Measurements from ENCODE around the gene AKAP12.

- TF ChIP-seq, protein P1, sequence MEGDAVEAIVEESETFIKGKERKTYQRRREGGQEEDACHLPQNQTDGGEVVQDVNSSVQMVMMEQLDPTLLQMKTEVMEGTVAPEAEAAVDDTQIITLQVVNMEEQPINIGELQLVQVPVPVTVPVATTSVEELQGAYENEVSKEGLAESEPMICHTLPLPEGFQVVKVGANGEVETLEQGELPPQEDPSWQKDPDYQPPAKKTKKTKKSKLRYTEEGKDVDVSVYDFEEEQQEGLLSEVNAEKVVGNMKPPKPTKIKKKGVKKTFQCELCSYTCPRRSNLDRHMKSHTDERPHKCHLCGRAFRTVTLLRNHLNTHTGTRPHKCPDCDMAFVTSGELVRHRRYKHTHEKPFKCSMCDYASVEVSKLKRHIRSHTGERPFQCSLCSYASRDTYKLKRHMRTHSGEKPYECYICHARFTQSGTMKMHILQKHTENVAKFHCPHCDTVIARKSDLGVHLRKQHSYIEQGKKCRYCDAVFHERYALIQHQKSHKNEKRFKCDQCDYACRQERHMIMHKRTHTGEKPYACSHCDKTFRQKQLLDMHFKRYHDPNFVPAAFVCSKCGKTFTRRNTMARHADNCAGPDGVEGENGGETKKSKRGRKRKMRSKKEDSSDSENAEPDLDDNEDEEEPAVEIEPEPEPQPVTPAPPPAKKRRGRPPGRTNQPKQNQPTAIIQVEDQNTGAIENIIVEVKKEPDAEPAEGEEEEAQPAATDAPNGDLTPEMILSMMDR (IDR thresholded peaks at IDR 0.05), result no peak
- TF ChIP-seq EZH2phosphoT487 (IDR thresholded peaks at IDR 0.05) (no peak), EZH2 (IDR thresholded peaks at IDR 0.05) (no peak)
Measured at GRCh38 chr6:151335930-151336329, 96.2 kb downstream of the AKAP12 start.
